Measurements from ENCODE around the gene RSPH9.

RSPH9 gene

GRCh38 chr6:43707767-43708166 is 62.9 kb downstream of the RSPH9 start:
- Histone ChIP-seq H3K27me3 (no peaks in the 10 kb centered on the region), H3K36me3 (no peaks in the 10 kb centered on the region), H3K4me1 (peaks cover 21 to 91% (median 57%) of the 10 kb centered on the region in 10 experiments)

GRCh38 chr6:43708860-43709653 is 64.2 kb downstream of the RSPH9 start:
- Histone ChIP-seq H3K4me3 (no peak overlapping the region), H3K9me3 (replicated peaks in 1 of 11) (no peaks in the 10 kb centered on the region), H3K27ac (peak overlapping the region in 5 of 11 experiments; percentile 8 to 72 (median 41); a peak in 10 of 22 replicates), H3K4me2 (peak overlapping the region in 7 of 11 experiments; percentile 33 to 92 (median 67); a peak in 12 of 22 replicates), H4K20me1 (no peaks in the 10 kb centered on the region), H3K9ac (peak overlapping the region in 2 of 11 experiments; percentile 25 to 28; a peak in 2 of 22 replicates), H3K36me3 (no peaks in the 10 kb centered on the region), H3K4me1 (peaks cover 19 to 86% (median 54%) of the 10 kb centered on the region in 10 experiments), H3K27me3 (no peaks in the 10 kb centered on the region)
- peak in 8 of 11 experiments; percentile 16 to 88 (median 66); a peak in 11 of 22 replicates for TF ChIP-seq Cebpa-rat (IDR thresholded peaks at IDR 0.05)

More at GRCh38 chr6:43707767-43708166, 62.9 kb downstream of the RSPH9 start:
- Histone ChIP-seq H3K9me3 (replicated peaks in 1 of 11) (no peaks in the 10 kb centered on the region), H3K9ac (no peak overlapping the region), H3K27ac (peak overlapping the region in 2 of 11 experiments; percentile 60 to 70; a peak in 3 of 22 replicates), H3K4me3 (no peak overlapping the region), H4K20me1 (no peaks in the 10 kb centered on the region), H3K4me2 (peak overlapping the region in 5 of 11 experiments; percentile 77 to 95 (median 86); a peak in 9 of 22 replicates)
- TF ChIP-seq Cebpa-rat (IDR thresholded peaks at IDR 0.05) = no peak

GRCh38 chr6:43709654-43710303 is 64.9 kb downstream of the RSPH9 start:
- no peaks in the 10 kb centered on the region for H3K9me3 ChIP-seq (replicated peaks in 1 of 11)
- H3K27ac ChIP-seq = peak overlapping the region in 5 of 11 experiments; percentile 8 to 72 (median 41); a peak in 9 of 22 replicates
- no peaks in the 10 kb centered on the region for H3K27me3 ChIP-seq
- no peak overlapping the region for H3K4me3 ChIP-seq
- peak overlapping the region in 2 of 11 experiments; percentile 25 to 28; a peak in 2 of 22 replicates for H3K9ac ChIP-seq
- no peaks in the 10 kb centered on the region for H4K20me1 ChIP-seq
- H3K4me2 ChIP-seq = peak overlapping the region in 7 of 11 experiments; percentile 33 to 92 (median 67); a peak in 11 of 22 replicates
- H3K4me1 ChIP-seq = peaks cover 26 to 86% (median 55%) of the 10 kb centered on the region in 10 experiments
- H3K36me3 ChIP-seq = no peaks in the 10 kb centered on the region
- TF ChIP-seq Cebpa-rat (IDR thresholded peaks at IDR 0.05) = no peak

GRCh38 chr6:43710576-43710975 is 65.7 kb downstream of the RSPH9 start:
- H3K4me1 ChIP-seq = peaks cover 31 to 86% (median 54%) of the 10 kb centered on the region in 10 experiments
- no peak overlapping the region for H3K9ac ChIP-seq
- no peak for TF ChIP-seq Cebpa-rat (IDR thresholded peaks at IDR 0.05)
- no peaks in the 10 kb centered on the region for H3K9me3 ChIP-seq (replicated peaks in 1 of 11)
- H3K27me3 ChIP-seq = no peaks in the 10 kb centered on the region
- peak overlapping the region in 4 of 11 experiments; percentile 48 to 92 (median 76); a peak in 5 of 22 replicates for H3K4me2 ChIP-seq
- H4K20me1 ChIP-seq = no peaks in the 10 kb centered on the region
- H3K36me3 ChIP-seq = no peaks in the 10 kb centered on the region
- H3K27ac ChIP-seq = 0 out of 22 replicates have a peak overlapping the region, but pooled peaks of 1 of the 11 experiments have one; percentile 68
- H3K4me3 ChIP-seq = no peak overlapping the region

- H3K9me3 ChIP-seq (replicated peaks in 1 of 11) = no peaks in the 10 kb centered on the region
- no peak overlapping the region for H3K4me3 ChIP-seq
- peak overlapping the region in 1 of 11 experiments; percentile 1; a peak in 1 of 22 replicates for H3K4me2 ChIP-seq
- no peak overlapping the region for H3K9ac ChIP-seq
- H3K27ac ChIP-seq = no peak overlapping the region
- no peaks in the 10 kb centered on the region for H3K27me3 ChIP-seq
- TF ChIP-seq Cebpa-rat (IDR thresholded peaks at IDR 0.05) = no peak
- H3K36me3 ChIP-seq = no peaks in the 10 kb centered on the region
- H4K20me1 ChIP-seq = no peaks in the 10 kb centered on the region
- peaks cover 23 to 71% (median 45%) of the 10 kb centered on the region in 10 experiments for H3K4me1 ChIP-seq
Measured at GRCh38 chr6:43712579-43712978, 67.7 kb downstream of the RSPH9 start.

- Histone ChIP-seq H3K4me2 (peak overlapping the region in 8 of 11 experiments; percentile 19 to 65 (median 42); a peak in 12 of 22 replicates), H3K4me3 (no peak overlapping the region)
Measured at GRCh38 chr6:43713643-43714310, 68.9 kb downstream of the RSPH9 start.

GRCh38 chr6:43714311-43715055 is 69.6 kb downstream of the RSPH9 start:
- Histone ChIP-seq H3K9ac (no peak overlapping the region), H3K36me3 (no peaks in the 10 kb centered on the region), H3K27ac (peak overlapping the region in 4 of 11 experiments; percentile 2 to 37 (median 30); a peak in 6 of 22 replicates), H3K4me2 (peak overlapping the region; percentile 19 to 65 (median 45)), H3K27me3 (no peaks in the 10 kb centered on the region), H3K4me1 (peaks cover 27 to 64% (median 43%) of the 10 kb centered on the region in 10 experiments), H3K9me3 (replicated peaks in 1 of 11) (no peaks in the 10 kb centered on the region), H4K20me1 (no peaks in the 10 kb centered on the region), H3K4me3 (no peak overlapping the region)
- TF ChIP-seq Cebpa-rat (IDR thresholded peaks at IDR 0.05) = no peak

More at GRCh38 chr6:43713643-43714310, 68.9 kb downstream of the RSPH9 start:
- H3K9me3 ChIP-seq (replicated peaks in 1 of 11) = no peaks in the 10 kb centered on the region
- no peaks in the 10 kb centered on the region for H3K36me3 ChIP-seq
- peaks cover 27 to 71% (median 48%) of the 10 kb centered on the region in 10 experiments for H3K4me1 ChIP-seq
- no peak for TF ChIP-seq Cebpa-rat (IDR thresholded peaks at IDR 0.05)
- no peaks in the 10 kb centered on the region for H4K20me1 ChIP-seq
- H3K27ac ChIP-seq = peak overlapping the region in 4 of 11 experiments; percentile 2 to 37 (median 30); a peak in 6 of 22 replicates
- H3K27me3 ChIP-seq = no peaks in the 10 kb centered on the region
- H3K9ac ChIP-seq = no peak overlapping the region
